Activated CD4-positive, alpha-beta T cell treated with anti-CD3 and anti-CD28 coated beads, Interleukin-2, amount 10 ng/mL, durations not matched to agents 24 days and 14 days (primary cell): ENCODE results near the gene ANKRD24. TPM values are rescaled to one million over a fixed set of nuclear protein-coding genes. Genes with fewer than 3 reads are reported as not detected.
"Not testable (repeated sequence)": the region's sequence is repeated elsewhere in the genome, so short reads cannot be mapped to it uniquely, and the experiment has no call there.

Source experiments
- DNase-seq: peaks from one replicate; pipeline ENCODE4 v3.0.0; 2022
- H3K27ac Mint-ChIP-seq: one replicate; pipeline ENCODE4 v1.8.0; 2022; ENCODE audit warnings: mild to moderate bottlenecking, mixed read lengths
- H3K27me3 Mint-ChIP-seq: one replicate; pipeline ENCODE4 v1.8.0; 2022; ENCODE audit warnings: mixed read lengths
- H3K36me3 Mint-ChIP-seq: one replicate; pipeline ENCODE4 v1.8.0; 2022; ENCODE audit warnings: low read depth, mild to moderate bottlenecking, mixed read lengths
- H3K4me1 Mint-ChIP-seq: one replicate; pipeline ENCODE4 v1.8.0; 2021; ENCODE audit warnings: mixed read lengths
- H3K4me3 Mint-ChIP-seq: one replicate; pipeline ENCODE4 v1.8.0; 2022; ENCODE audit warnings: mild to moderate bottlenecking, moderate library complexity, mixed read lengths
- H3K9me3 Mint-ChIP-seq: one replicate; pipeline ENCODE4 v1.8.0; 2021; ENCODE audit warnings: mixed read lengths
- intact Hi-C: fragments of 100-400 bp; cut with micrococcal nuclease; formaldehyde crosslinking; loops from one replicate; pipeline ENCODE4 v1.15.1; 2023
- total RNA-seq: library from RNA; stranded (reverse); gene quantifications from 2 replicates; pipeline ENCODE4 v1.2.3, GENCODE V29; 2022

Gene ANKRD24
- total RNA-seq, 1 donor from 2014 or later, result 0.72 TPM

GRCh38 chr19:4237510-4237909, 55.0 kb downstream of the ANKRD24 start:
- H3K9me3 Mint-ChIP-seq, DNase-seq, H3K27ac Mint-ChIP-seq, H3K27me3 Mint-ChIP-seq, H3K36me3 Mint-ChIP-seq, H3K4me1 Mint-ChIP-seq, H3K4me3 Mint-ChIP-seq, intact Hi-C loops: not testable (repeated sequence)

DNA sequence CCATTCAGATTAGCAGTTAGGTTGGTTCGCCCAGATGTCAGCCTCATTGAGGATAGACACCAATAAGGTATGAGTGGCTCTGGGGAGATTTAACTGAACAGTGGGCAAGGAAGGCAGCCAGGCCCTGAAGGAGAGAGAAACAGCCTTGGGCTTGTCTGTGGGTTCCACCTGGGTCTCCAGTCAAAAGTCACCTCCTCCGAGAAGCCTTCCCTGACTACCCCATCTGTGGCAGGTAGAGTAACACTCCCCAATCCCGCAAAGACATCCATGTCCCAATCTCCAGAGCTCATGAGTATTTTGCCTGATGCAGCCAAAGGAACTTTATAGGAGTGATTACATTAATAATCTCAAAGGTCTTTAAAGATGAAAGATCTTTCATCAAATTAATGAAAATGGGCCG, 56.3 kb downstream of the ANKRD24 start:
- Mint-ChIP-seq H3K27me3 (no peaks in the 10 kb centered on the region), H3K27ac (no peak overlapping the region), H3K9me3 (peaks cover 5% of the 10 kb centered on the region), H3K4me3 (no peak overlapping the region), H3K4me1 (no peaks in the 10 kb centered on the region), H3K36me3 (peaks cover 2% of the 10 kb centered on the region)
- intact Hi-C loops, result no loop called here
- no peak for DNase-seq

GRCh38 chr19:4241824-4242430, 59.4 kb downstream of the ANKRD24 start:
- no peak for DNase-seq
- Mint-ChIP-seq H3K27ac (no peak overlapping the region), H3K4me3 (no peak overlapping the region), H3K36me3 (peaks cover 2% of the 10 kb centered on the region), H3K27me3 (no peaks in the 10 kb centered on the region), H3K9me3 (peaks cover 5% of the 10 kb centered on the region), H3K4me1 (peaks cover 6% of the 10 kb centered on the region)
- intact Hi-C loops, result no loop called here

DNA sequence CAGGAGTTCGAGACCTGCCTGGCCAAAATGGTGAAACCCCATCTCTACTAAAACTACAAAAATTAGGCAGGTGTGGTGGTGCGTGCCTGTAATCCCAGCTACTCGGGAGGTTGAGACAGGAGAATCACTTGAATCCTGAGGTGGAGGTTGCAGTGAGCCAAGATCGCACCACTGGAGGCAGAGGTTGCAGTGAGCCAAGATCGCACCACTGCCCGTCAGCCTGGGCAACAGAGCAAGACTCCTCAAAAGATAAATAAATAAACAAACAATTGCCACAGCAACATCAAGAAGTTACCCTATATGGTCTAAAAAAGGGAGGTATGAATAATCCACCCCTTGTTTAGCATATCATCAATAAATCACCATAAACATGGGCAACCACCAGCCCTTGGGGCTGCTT, 63.4 kb downstream of the ANKRD24 start:
- not testable (repeated sequence) for H3K27me3 Mint-ChIP-seq, H3K9me3 Mint-ChIP-seq, DNase-seq
- peak overlapping the region; percentile 34 for H3K27ac Mint-ChIP-seq
- intact Hi-C loops, result loop anchor here (2.0 to 5.0 kb wide), 4 partner anchors 97 to 239 kb away; partner anchors contain the start of genes MPND, PIAS4, UBXN6 and ZBTB7A
- H3K4me3 Mint-ChIP-seq, result peak overlapping the region; percentile 87
- H3K36me3 Mint-ChIP-seq, result peaks cover 26% of the 10 kb centered on the region
- H3K4me1 Mint-ChIP-seq, result peaks cover 14% of the 10 kb centered on the region

- Mint-ChIP-seq H3K4me1 (peaks cover 14% of the 10 kb centered on the region), H3K4me3 (peak within 1 kb of the TSS; percentile 87), H3K36me3 (peaks cover 34% of the 10 kb centered on the region), H3K9me3 (peaks cover 2% of the 10 kb centered on the region), H3K27ac (peak within 1 kb of the TSS; percentile 96), H3K27me3 (no peaks in the 10 kb centered on the region)
- intact Hi-C loops, result loop anchor here (1.0 to 5.0 kb wide), 7 partner anchors 18 to 240 kb away; partner anchors contain the start of genes CHAF1A, EBI3, MPND and PIAS4
- DNase-seq, result peak; percentile 100
These were observed 64.5 kb downstream of the ANKRD24 start, which contains the start of gene YJU2 for GRCh38 chr19:4246767-4247593. Gene YJU2, plus strand, starts transcription at chr19:4247080. Its CDS starts 67 bp downstream, at chr19:4247147.

GRCh38 chr19:4256563-4256962, 74.1 kb downstream of the ANKRD24 start:
- no peaks in the 10 kb centered on the region for H3K4me1 Mint-ChIP-seq
- intact Hi-C loops, result no loop called here
- no peak overlapping the region for H3K4me3 Mint-ChIP-seq
- no peak overlapping the region for H3K27ac Mint-ChIP-seq
- no peak for DNase-seq
- H3K36me3 Mint-ChIP-seq, result peaks cover 71% of the 10 kb centered on the region
- H3K27me3 Mint-ChIP-seq, result no peaks in the 10 kb centered on the region
- H3K9me3 Mint-ChIP-seq, result peaks cover 5% of the 10 kb centered on the region

DNA sequence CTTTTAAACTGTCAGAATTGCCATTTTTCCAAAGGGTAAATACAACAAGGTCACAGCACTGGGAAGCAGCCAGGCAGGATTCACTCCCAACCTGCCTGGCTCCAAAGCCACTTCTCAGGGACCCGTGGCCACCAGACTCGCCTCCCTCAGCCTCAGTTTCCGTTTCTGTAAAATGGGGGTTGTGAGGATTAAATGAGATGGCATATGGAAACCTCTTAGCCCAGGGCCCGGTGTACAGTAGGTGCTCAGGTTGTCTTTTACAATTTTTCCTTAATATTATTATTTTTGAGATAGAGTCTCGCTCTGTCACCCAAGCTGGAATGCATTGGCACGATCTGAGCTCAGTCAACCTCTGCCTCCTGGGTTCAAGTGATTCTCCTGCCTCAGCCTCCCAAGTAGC, 74.5 kb downstream of the ANKRD24 start:
- Mint-ChIP-seq H3K4me1 (no peaks in the 10 kb centered on the region), H3K36me3 (peaks cover 67% of the 10 kb centered on the region), H3K4me3 (no peak overlapping the region), H3K9me3 (peaks cover 5% of the 10 kb centered on the region), H3K27me3 (no peaks in the 10 kb centered on the region), H3K27ac (no peak overlapping the region)
- intact Hi-C loops, result no loop called here
- no peak for DNase-seq

- Mint-ChIP-seq H3K27me3 (no peaks in the 10 kb centered on the region), H3K4me1 (no peaks in the 10 kb centered on the region), H3K27ac (no peak overlapping the region), H3K9me3 (peaks cover 5% of the 10 kb centered on the region), H3K4me3 (no peak overlapping the region), H3K36me3 (peaks cover 60% of the 10 kb centered on the region)
- DNase-seq, result no peak
- intact Hi-C loops, result no loop called here
These were observed 75.7 kb downstream of the ANKRD24 start for GRCh38 chr19:4258181-4258580.

GRCh38 chr19:4260613-4261191, 78.2 kb downstream of the ANKRD24 start:
- H3K27ac Mint-ChIP-seq, result no peak overlapping the region
- intact Hi-C loops, result no loop called here

GRCh38 chr19:4264812-4265211, 82.3 kb downstream of the ANKRD24 start:
- intact Hi-C loops, result no loop called here
- peak overlapping the region; percentile 52 for H3K4me3 Mint-ChIP-seq
- no peak for DNase-seq
- H3K36me3 Mint-ChIP-seq, result peaks cover 51% of the 10 kb centered on the region
- peak overlapping the region; percentile 5 for H3K27ac Mint-ChIP-seq
- no peaks in the 10 kb centered on the region for H3K27me3 Mint-ChIP-seq
- peaks cover 13% of the 10 kb centered on the region for H3K4me1 Mint-ChIP-seq
- no peaks in the 10 kb centered on the region for H3K9me3 Mint-ChIP-seq

More at GRCh38 chr19:4260613-4261191, 78.2 kb downstream of the ANKRD24 start:
- DNase-seq, result no peak
- H3K4me1 Mint-ChIP-seq, result peaks cover 8% of the 10 kb centered on the region
- no peak overlapping the region for H3K4me3 Mint-ChIP-seq
- H3K9me3 Mint-ChIP-seq, result no peaks in the 10 kb centered on the region
- H3K36me3 Mint-ChIP-seq, result peaks cover 45% of the 10 kb centered on the region
- no peaks in the 10 kb centered on the region for H3K27me3 Mint-ChIP-seq

- intact Hi-C loops, result no loop called here
- Mint-ChIP-seq H3K27me3 (no peaks in the 10 kb centered on the region), H3K9me3 (no peaks in the 10 kb centered on the region), H3K4me3 (no peak overlapping the region), H3K27ac (no peak overlapping the region), H3K36me3 (peaks cover 47% of the 10 kb centered on the region), H3K4me1 (peaks cover 13% of the 10 kb centered on the region)
- DNase-seq, result no peak
These were observed 83.9 kb downstream of the ANKRD24 start for GRCh38 chr19:4266253-4267000.

GRCh38 chr19:4267101-4267900, 84.8 kb downstream of the ANKRD24 start:
- no peaks in the 10 kb centered on the region for H3K9me3 Mint-ChIP-seq
- H3K36me3 Mint-ChIP-seq, result peaks cover 51% of the 10 kb centered on the region
- no peak overlapping the region for H3K4me3 Mint-ChIP-seq
- peak; percentile 87 for DNase-seq
- peaks cover 13% of the 10 kb centered on the region for H3K4me1 Mint-ChIP-seq
- intact Hi-C loops, result loop anchor here (1.0 kb wide), 2 partner anchors 85 to 133 kb away; partner anchors contain the start of gene SH3GL1
- no peaks in the 10 kb centered on the region for H3K27me3 Mint-ChIP-seq
- H3K27ac Mint-ChIP-seq, result peak overlapping the region; percentile 4
